Mucosa of rectum (tissue), 2 donors: ENCODE results near the gene CHMP1B.
A peak's percentile ranks its signal among the peaks of the same experiment; 100 is the strongest.

Experiments
- H3K27ac ChIP-seq, 2 donors: one replicate each; pipeline ENCODE4 v1.7.0; 2013; ENCODE audit warnings: inconsistent platforms in 2 of 2, low read depth in 2 of 2, low read length in 2 of 2
- H3K27me3 ChIP-seq, 2 donors: one replicate each; pipeline ENCODE4 v1.7.0; 2013; ENCODE audit warnings: low read length in 2 of 2; ENCODE audit not compliant: control insufficient read depth in 2 of 2, insufficient read depth in 2 of 2
- H3K36me3 ChIP-seq, 2 donors: one replicate each; pipeline ENCODE4 v1.7.0; 2013; ENCODE audit warnings: low read length in 2 of 2; ENCODE audit not compliant: control insufficient read depth in 2 of 2, insufficient read depth in 2 of 2
- H3K4me1 ChIP-seq, 2 donors: one replicate each; pipeline ENCODE4 v1.7.0; 2013; ENCODE audit warnings: low read length in 2 of 2, mild to moderate bottlenecking in 1 of 2; ENCODE audit not compliant: control insufficient read depth in 2 of 2, insufficient read depth in 2 of 2
- H3K4me3 ChIP-seq, 2 donors: one replicate each; pipeline ENCODE4 v1.7.0; 2013; ENCODE audit warnings: low read length in 2 of 2
- H3K9ac ChIP-seq, 2 donors: one replicate each; pipeline ENCODE4 v1.7.0; 2013; ENCODE audit warnings: low read length in 2 of 2, low read depth in 1 of 2, mild to moderate bottlenecking in 1 of 2
- H3K9me3 ChIP-seq, 2 donors: one replicate each; pipeline ENCODE4 v1.7.0; 2013; ENCODE audit warnings: low read length in 2 of 2; ENCODE audit not compliant: control insufficient read depth in 2 of 2
- donor health status: healthy.
- donor health status: Normal muscosa, but diverticular disease.

The CHMP1B gene

GRCh38 chr18:11851146-11851805 lies at the start of gene CHMP1B:
TSS of gene CHMP1B (plus strand) at chr18:11851413. CDS start at chr18:11851512, 99 bp downstream.
- peaks cover 21 to 22% of the 10 kb centered on the region in 2 donors for H3K4me1 ChIP-seq
- peak within 1 kb of the TSS; percentile 96 to 100 for H3K9ac ChIP-seq
- H3K27me3 ChIP-seq = no peaks in the 10 kb centered on the region
- peak within 1 kb of the TSS; percentile 95 to 97 for H3K27ac ChIP-seq
- peak within 1 kb of the TSS; percentile 91 to 99 for H3K4me3 ChIP-seq
- H3K9me3 ChIP-seq = no peaks in the 10 kb centered on the region
- H3K36me3 ChIP-seq = peaks cover 0 to 3% of the 10 kb centered on the region in 2 donors

GRCh38 chr18:11801573-11801972 lies 49.6 kb upstream of the CHMP1B start:
- Histone ChIP-seq H3K27ac (no peak overlapping the region), H3K9me3 (no peaks in the 10 kb centered on the region), H3K4me3 (no peak overlapping the region), H3K27me3 (no peaks in the 10 kb centered on the region), H3K36me3 (no peaks in the 10 kb centered on the region), H3K9ac (no peak overlapping the region), H3K4me1 (no peaks in the 10 kb centered on the region)

- H3K36me3 ChIP-seq = no peaks in the 10 kb centered on the region
- no peaks in the 10 kb centered on the region for H3K9me3 ChIP-seq
- H3K9ac ChIP-seq = no peak overlapping the region
- no peak overlapping the region for H3K27ac ChIP-seq
- no peaks in the 10 kb centered on the region for H3K4me1 ChIP-seq
- no peak overlapping the region for H3K4me3 ChIP-seq
- H3K27me3 ChIP-seq = no peaks in the 10 kb centered on the region
Measured at GRCh38 chr18:11802158-11802557, 49.1 kb upstream of the CHMP1B start.

- Histone ChIP-seq H3K9ac (no peak overlapping the region), H3K36me3 (no peaks in the 10 kb centered on the region), H3K27me3 (no peaks in the 10 kb centered on the region), H3K4me3 (no peak overlapping the region), H3K27ac (no peak overlapping the region), H3K9me3 (no peaks in the 10 kb centered on the region), H3K4me1 (no peaks in the 10 kb centered on the region)
Measured at GRCh38 chr18:11802586-11802985, 48.6 kb upstream of the CHMP1B start.

- Histone ChIP-seq H3K4me3 (no peak overlapping the region), H3K27me3 (no peaks in the 10 kb centered on the region), H3K9me3 (no peaks in the 10 kb centered on the region), H3K4me1 (no peaks in the 10 kb centered on the region), H3K27ac (no peak overlapping the region), H3K9ac (no peak overlapping the region), H3K36me3 (no peaks in the 10 kb centered on the region)
Measured at GRCh38 chr18:11807233-11807632, 44.0 kb upstream of the CHMP1B start.

GRCh38 chr18:11808001-11808855 lies 43.0 kb upstream of the CHMP1B start:
- no peaks in the 10 kb centered on the region for H3K27me3 ChIP-seq
- H3K4me3 ChIP-seq = no peak overlapping the region
- H3K9me3 ChIP-seq = no peaks in the 10 kb centered on the region
- H3K4me1 ChIP-seq = no peaks in the 10 kb centered on the region
- H3K27ac ChIP-seq = no peak overlapping the region
- H3K36me3 ChIP-seq = no peaks in the 10 kb centered on the region
- H3K9ac ChIP-seq = no peak overlapping the region

GRCh38 chr18:11809895-11810294 lies 41.3 kb upstream of the CHMP1B start:
- Histone ChIP-seq H3K36me3 (no peaks in the 10 kb centered on the region), H3K9ac (no peak overlapping the region), H3K4me1 (no peaks in the 10 kb centered on the region), H3K4me3 (no peak overlapping the region), H3K9me3 (no peaks in the 10 kb centered on the region), H3K27me3 (no peaks in the 10 kb centered on the region), H3K27ac (no peak overlapping the region)

- H3K9me3 ChIP-seq = no peaks in the 10 kb centered on the region
- no peak overlapping the region for H3K9ac ChIP-seq
Measured at GRCh38 chr18:11810379-11810778, 40.8 kb upstream of the CHMP1B start.

GRCh38 chr18:11811009-11811408 lies 40.2 kb upstream of the CHMP1B start:
- no peaks in the 10 kb centered on the region for H3K27me3 ChIP-seq
- H3K27ac ChIP-seq = no peak overlapping the region
- H3K4me3 ChIP-seq = no peak overlapping the region
- no peaks in the 10 kb centered on the region for H3K36me3 ChIP-seq
- no peaks in the 10 kb centered on the region for H3K9me3 ChIP-seq
- no peak overlapping the region for H3K9ac ChIP-seq
- no peaks in the 10 kb centered on the region for H3K4me1 ChIP-seq

More at GRCh38 chr18:11810379-11810778, 40.8 kb upstream of the CHMP1B start:
- Histone ChIP-seq H3K27me3 (no peaks in the 10 kb centered on the region), H3K4me1 (no peaks in the 10 kb centered on the region), H3K27ac (no peak overlapping the region), H3K36me3 (no peaks in the 10 kb centered on the region), H3K4me3 (no peak overlapping the region)

- H3K36me3 ChIP-seq = no peaks in the 10 kb centered on the region
- H3K27ac ChIP-seq = no peak overlapping the region
- H3K4me3 ChIP-seq = no peak overlapping the region
- H3K27me3 ChIP-seq = no peaks in the 10 kb centered on the region
- no peaks in the 10 kb centered on the region for H3K9me3 ChIP-seq
- no peaks in the 10 kb centered on the region for H3K4me1 ChIP-seq
- H3K9ac ChIP-seq = no peak overlapping the region
Measured at GRCh38 chr18:11817229-11817628, 34.0 kb upstream of the CHMP1B start.
